Colonic mucosa (tissue), 4 donors: ENCODE data around the gene PSENEN. TPM values are rescaled to one million over a fixed set of nuclear protein-coding genes. Genes with fewer than 3 reads are reported as not detected.

Experiments used
- DNase-seq: peaks from one replicate; pipeline ENCODE4 v3.0.0-alpha.2; 2020
- H3K27ac ChIP-seq: fragments of 200-600 bp; one replicate; pipeline ENCODE4 v1.8.0; 2021
- H3K27me3 ChIP-seq: fragments of 200-600 bp; one replicate; pipeline ENCODE4 v1.8.0; 2021
- H3K36me3 ChIP-seq: fragments of 200-600 bp; one replicate; pipeline ENCODE4 v1.8.0; 2021
- H3K4me1 ChIP-seq: fragments of 200-600 bp; one replicate; pipeline ENCODE4 v1.8.0; 2021; ENCODE audit warnings: mild to moderate bottlenecking
- H3K4me3 ChIP-seq: fragments of 200-600 bp; one replicate; pipeline ENCODE4 v1.8.0; 2021
- H3K9ac ChIP-seq, 2 donors: one replicate each; pipeline ENCODE4 v1.7.0; 2013; ENCODE audit warnings: control low read depth in 2 of 2, low read depth in 2 of 2, low read length in 2 of 2
- H3K9me3 ChIP-seq: fragments of 200-600 bp; one replicate; pipeline ENCODE4 v1.8.0; 2021
- CTCF ChIP-seq: fragments of 200-600 bp; IDR thresholded peaks from one replicate; pipeline ENCODE4 v1.8.0; 2022; ENCODE audit warnings: antibody characterized with exemption, mild to moderate bottlenecking
- intact Hi-C: fragments of 100-400 bp; cut with DNase I; formaldehyde crosslinking; loops from one replicate; pipeline ENCODE4 v1.14.1; 2022
- total RNA-seq, 2 donors: library from RNA; stranded (reverse); fragmentation: NEBNext Ultra II Directional in 1 of 2; extraction: Animal tissue kit (Norgen Biotek cat#: 25700) in 1 of 2; gene quantifications; one replicate each; pipeline ENCODE4 v1.2.1, GENCODE V29; 2021
- donor health status: healthy.
- donor health status: DM: no; HTN: no; CAD: no.
- donor health status: DM: no; HTN: no; CAD: no.

The PSENEN gene
- total RNA-seq, 2 donors from 2014 or later = 73.8 to 87.4 TPM

- no peak overlapping the region for H3K9ac ChIP-seq
- TF ChIP-seq CTCF = no peak
- H3K27me3 ChIP-seq = no peaks in the 10 kb centered on the region
- intact Hi-C loops = no loop called here
- no peak for DNase-seq
- H3K36me3 ChIP-seq = no peaks in the 10 kb centered on the region
- no peaks in the 10 kb centered on the region for H3K9me3 ChIP-seq
- no peaks in the 10 kb centered on the region for H3K4me1 ChIP-seq
- H3K4me3 ChIP-seq = no peak overlapping the region
- H3K27ac ChIP-seq = no peak overlapping the region
Measured at GRCh38 chr19:35781650-35782049, 36.2 kb downstream of the PSENEN start.

- Histone ChIP-seq H3K9me3 (no peaks in the 10 kb centered on the region), H3K27ac (no peak overlapping the region), H3K4me1 (no peaks in the 10 kb centered on the region), H3K9ac (no peak overlapping the region), H3K4me3 (no peak overlapping the region), H3K36me3 (no peaks in the 10 kb centered on the region), H3K27me3 (no peaks in the 10 kb centered on the region)
- no peak for DNase-seq
- TF ChIP-seq CTCF = no peak
- intact Hi-C loops = no loop called here
Measured at GRCh38 chr19:35782589-35782988, 37.1 kb downstream of the PSENEN start.

- H3K9me3 ChIP-seq = no peaks in the 10 kb centered on the region
- H3K27me3 ChIP-seq = no peaks in the 10 kb centered on the region
- DNase-seq = no peak
- H3K27ac ChIP-seq = no peak overlapping the region
- H3K9ac ChIP-seq = no peak overlapping the region
- H3K4me1 ChIP-seq = no peaks in the 10 kb centered on the region
- H3K36me3 ChIP-seq = no peaks in the 10 kb centered on the region
- TF ChIP-seq CTCF = no peak
- no peak overlapping the region for H3K4me3 ChIP-seq
- intact Hi-C loops = no loop called here
Measured at GRCh38 chr19:35783469-35784434, 38.3 kb downstream of the PSENEN start.

- Histone ChIP-seq H3K9me3 (no peaks in the 10 kb centered on the region), H3K4me1 (no peaks in the 10 kb centered on the region), H3K27me3 (no peaks in the 10 kb centered on the region), H3K4me3 (no peak overlapping the region), H3K9ac (no peak overlapping the region), H3K27ac (no peak overlapping the region), H3K36me3 (no peaks in the 10 kb centered on the region)
- intact Hi-C loops = no loop called here
- no peak for DNase-seq
- no peak for TF ChIP-seq CTCF
Measured at GRCh38 chr19:35784503-35785338, 39.3 kb downstream of the PSENEN start.

GRCh38 chr19:35785339-35785627 lies 39.8 kb downstream of the PSENEN start:
- H3K4me1 ChIP-seq = no peaks in the 10 kb centered on the region
- no peak overlapping the region for H3K27ac ChIP-seq
- no peaks in the 10 kb centered on the region for H3K9me3 ChIP-seq
- TF ChIP-seq CTCF = no peak
- H3K4me3 ChIP-seq = no peak overlapping the region
- H3K9ac ChIP-seq = no peak overlapping the region
- H3K36me3 ChIP-seq = no peaks in the 10 kb centered on the region
- no peaks in the 10 kb centered on the region for H3K27me3 ChIP-seq
- intact Hi-C loops = no loop called here
- no peak for DNase-seq
